CD4-positive, alpha-beta T cell treated with Interleukin-12 subunit alpha and Interleukin-12 subunit beta, for 1 hour (primary cell): ENCODE data around the gene PPP1R12C.
"Not testable (repeated sequence)": the region's sequence is repeated elsewhere in the genome, so short reads cannot be mapped to it uniquely, and the experiment has no call there.

Source experiments
- DNase-seq: peaks from one replicate; pipeline ENCODE4 v3.0.0-alpha.2; 2020

The PPP1R12C gene

DNA sequence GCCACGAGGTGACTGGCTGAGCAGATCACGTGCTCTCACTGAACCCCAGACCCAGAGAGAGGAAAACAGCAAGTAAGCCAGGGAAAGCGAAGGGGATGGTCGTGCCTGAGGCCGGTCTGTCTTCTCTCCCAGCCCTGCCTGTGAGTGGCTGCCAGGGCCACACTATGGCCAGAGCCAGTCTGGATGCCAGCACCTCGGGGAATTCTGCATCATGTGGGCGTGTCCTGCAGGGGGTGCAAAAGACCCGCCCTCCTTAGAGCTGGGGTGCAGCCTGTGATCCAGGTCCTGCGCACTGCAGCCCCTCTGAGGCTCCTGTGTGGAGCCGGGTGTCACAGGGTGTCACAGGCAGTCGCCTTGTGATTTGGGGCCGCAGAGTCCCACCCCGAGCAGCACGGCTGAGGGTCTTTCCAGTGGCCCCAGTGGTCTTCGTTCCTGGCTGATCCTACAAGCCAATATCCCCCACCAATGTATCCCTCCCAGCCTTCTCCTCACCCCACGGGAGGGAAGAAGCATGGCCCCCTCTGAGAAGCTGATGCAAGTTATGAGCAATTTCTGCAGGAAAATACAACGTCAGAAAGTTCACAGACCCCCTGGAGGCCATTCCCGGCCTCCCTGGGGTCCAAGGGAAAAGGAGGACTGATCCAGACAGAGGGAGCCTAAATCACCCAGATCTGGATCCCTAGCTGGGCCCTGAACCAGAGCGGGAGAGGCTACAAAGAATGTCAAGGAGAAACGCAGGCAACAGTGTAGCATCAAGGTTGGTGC is 7.7 kb downstream of the PPP1R12C start:
- no peak for DNase-seq

DNA sequence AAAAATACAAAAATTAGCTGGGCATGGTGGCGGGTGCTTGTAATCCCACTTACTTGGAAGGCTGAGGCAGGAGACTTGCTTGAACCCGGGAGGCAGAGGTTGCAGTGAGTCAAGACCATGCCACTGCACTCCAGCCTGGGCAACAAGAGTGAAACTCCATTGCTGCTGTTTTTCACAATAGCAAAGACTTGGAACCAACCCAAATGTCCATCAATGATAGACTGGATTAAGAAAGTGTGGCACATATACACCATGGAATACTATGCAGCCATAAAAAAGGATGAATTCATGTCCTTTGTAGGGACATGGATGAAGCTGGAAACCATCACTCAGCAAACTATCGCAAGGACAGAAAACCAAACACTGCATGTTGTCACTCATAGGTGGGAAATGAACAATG is 10.2 kb downstream of the PPP1R12C start:
- DNase-seq, result not testable (repeated sequence)

DNA sequence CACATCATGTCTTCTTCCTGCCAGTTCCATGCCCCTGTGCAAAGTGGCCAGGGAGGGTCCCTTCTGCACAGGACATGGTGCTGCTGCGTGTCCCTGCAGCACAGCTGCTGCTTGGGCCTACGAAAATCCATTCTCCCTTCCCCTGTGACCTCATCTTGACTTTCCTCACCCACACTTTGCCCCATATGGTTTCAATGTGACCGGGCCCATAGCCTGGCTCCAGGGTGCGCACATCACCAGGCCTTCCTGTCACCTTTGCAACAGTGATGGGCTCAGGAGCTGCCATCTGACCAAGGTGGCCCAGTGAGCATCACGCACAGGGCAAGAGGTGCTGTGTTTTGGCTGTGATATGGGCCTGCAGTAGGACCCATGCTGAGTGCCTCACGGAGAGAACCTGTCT is 10.8 kb downstream of the PPP1R12C start:
- no peak for DNase-seq

DNA sequence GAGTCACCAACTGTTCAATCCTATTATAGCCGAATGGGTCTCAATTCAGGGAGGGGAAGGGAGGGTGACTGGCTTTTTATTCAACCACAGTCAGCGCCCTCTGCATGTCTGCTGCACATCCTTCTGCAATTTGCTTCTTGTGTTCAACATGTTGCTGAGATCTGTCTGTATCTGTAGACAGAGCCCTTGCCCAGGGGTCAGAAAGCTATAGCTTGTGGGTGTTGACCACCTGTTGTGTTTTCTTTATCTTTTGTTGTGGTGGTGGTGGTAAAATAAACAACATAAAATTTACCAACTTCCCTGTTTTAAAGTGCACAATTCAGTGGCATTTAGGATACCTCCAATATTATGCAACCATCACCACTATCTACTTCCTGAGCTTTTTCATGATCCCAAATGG is 12.2 kb downstream of the PPP1R12C start:
- DNase-seq, result no peak

DNA sequence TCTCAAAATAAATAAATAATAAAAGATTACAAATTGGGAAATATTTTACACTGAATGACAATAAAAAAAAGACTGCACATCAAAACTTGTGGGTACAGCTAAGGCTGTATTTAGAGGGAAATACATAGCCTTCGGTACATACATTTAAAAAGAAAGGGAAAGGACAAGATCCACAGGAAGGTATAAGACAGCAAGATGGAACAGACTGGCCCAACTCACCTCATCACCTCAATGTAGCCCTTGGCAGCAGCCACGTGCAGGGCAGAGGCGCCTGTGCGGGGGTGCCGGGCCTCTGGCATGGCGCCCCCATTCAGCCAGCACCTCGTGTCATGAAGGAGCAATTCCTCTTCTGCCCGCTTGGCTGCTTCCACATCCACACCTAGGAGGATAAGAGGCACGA is 14.2 kb downstream of the PPP1R12C start:
- DNase-seq, result no peak

DNA sequence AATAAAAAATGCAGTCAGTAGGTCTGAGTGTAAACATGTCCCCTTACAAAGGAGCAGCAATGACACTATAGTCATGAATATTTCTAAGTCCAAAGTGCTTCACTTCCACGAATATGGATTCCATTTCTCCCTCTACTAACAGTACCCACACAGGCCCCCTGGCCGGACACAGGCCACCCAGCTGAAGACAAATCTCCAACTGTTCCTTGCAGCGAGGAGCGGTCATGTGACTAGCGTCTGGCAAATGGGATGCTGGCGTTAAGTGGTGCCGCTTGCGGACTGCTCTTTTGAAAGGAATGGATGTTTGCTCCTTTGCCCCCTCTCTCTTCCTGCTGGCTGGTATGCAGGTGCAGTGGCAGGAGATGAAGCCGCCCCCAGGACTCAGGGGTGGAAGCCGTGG is 16.2 kb downstream of the PPP1R12C start:
- DNase-seq, result no peak

DNA sequence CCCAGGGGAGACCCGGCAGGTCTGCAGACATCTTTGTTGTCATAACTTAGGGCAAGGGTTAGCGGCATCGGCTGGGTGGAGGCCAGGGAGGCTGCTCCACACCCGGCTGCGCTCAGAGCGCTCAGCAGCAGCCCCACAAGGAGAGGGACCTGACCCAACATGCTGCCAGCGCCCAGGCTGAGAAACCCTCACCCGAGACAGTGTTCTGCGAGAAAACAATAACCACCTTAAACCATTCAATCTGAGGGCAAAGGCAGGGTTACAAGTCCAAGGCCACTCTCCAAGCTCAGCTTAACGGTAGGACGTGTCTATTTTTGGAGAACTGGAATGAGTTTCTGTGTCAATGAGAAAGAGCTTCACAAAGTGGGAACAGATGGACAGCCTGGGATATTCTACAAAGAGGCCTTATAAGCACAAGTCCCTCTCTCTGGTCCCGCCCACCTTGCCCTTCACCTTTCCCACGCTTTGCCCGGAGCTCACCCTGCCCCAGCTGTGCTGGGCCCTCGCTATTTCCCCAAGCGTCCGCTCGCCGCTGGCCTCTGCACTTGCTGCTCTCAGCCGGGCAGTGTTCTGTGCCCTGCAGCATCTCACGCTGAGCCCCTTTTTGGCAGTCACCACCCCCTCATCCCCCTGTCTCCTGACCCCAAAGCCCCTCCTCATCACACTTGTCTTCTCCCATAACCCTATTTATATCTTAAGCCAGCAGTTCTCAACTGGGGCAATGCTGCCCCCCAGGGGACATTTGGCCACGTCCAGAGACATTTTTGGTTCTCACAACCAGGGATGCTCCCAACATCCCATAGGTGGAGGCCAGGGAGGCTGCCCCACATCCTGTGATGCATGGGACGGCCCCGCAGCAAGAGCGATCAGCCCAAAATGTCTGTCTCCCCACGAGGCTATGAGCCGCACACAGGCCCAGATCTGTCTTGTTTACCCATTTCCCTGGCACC is 17.6 kb downstream of the PPP1R12C start:
- no peak for DNase-seq

DNA sequence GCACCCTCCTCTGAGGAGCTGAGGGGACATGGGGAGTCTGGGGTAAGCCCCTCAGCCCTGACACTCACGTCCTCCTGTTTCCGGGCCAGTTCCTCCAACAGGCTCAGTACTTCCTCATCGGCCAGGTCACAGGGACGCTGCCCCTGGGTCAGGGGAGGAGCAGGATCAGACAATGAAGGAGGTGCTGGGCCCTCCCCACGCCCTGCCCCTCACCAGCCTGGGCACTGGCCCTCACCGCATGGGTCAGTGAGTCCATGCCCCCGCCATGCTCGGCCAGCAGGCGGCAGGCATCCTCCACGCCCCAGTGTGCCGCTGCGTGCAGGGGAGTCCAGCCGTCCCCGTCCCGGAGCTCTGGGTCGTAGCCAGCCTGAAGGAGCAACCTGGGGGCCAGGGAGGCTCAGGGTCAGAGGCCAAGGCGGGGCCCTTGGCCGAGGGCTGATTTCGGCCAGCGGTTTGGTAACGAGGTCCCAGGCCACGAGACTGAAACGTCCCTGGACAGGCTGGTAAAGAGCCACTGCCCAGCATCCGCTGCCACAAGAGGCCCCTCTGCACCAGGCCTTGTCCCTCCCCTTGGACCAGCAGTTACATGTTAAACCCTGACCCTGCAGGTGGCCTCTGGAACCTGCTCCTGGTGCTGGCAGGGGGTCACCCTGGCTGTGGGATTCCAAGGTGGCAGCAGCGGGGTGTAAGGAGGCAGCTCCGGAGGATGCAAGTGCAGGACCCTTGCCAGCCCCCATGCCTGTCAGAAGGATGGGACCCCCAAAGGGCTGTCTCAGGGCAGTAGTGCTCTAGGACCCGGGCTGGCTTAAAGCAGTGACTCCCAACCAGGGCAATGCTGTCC is 18.5 kb downstream of the PPP1R12C start:
- DNase-seq, result no peak

DNA sequence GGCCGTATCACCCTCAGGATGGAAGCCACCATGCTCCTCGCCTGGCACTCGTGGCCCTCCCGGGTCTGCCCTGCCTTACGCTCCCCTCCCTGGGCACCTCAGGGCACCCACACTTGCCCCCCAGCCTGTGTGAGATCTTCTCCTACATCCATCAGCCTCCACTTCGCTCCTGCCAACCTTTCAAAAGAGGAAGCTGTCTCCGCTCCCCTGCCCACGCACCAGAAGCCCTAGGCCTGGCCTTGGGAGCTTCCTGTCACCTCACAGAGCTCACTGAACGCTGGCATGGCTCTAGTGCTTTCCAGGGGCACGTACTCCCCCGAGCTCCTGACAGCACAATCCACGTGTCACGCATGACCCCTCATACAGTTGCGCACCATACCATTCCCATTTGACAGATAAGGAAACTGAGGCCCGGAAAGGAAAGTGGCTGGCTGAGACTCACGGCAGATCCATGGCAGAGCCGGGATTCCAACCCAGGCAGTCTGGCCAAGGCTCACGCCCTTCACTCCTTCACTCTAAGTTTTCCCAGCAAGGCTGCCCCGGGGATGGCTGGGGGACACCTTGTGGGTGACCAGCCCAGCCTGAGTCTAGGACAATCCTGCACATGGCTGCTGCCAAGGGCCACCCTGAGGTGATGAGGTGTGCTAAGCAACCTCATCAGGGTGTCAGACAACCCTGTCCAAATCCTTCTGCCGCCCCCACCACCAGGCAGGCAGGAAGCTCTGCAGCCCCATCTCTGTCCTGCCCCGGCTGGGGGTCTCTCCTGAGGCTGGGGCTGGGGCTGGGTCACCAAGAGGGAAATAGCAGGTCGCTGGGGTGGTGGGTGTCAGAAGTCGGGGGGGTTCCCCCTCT is 19.3 kb downstream of the PPP1R12C start:
- DNase-seq, result no peak

DNA sequence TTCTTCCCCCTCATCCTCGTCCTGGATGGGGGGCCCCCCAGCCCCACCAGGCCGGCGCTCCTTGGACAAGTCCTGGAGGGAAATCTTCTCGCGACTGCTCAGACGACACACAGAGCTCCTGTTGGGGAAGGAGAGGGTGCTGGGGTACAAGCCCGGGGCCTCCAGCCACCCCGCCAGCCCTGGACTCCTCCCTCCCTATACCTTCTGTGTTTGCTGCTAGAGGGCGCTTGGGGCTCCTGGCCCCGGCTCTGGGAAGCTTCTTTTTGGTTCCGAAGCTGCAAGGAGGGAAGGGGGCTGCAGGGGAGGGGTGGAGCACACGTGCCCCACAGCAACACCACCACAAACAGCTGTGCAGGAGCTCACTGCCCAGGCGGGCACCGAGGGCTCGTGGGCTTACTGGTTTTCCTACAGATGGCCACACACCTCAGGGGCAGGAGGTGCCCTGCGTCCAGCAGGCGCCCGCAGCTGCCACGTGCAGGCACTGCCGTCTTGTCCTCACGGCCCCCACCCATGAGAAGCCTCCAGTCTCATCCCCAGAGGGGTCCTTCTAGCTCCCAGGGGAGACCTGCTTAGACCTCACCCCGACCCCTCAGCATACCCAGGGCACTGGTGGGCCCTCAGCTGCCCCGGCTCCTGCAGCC is 21.3 kb downstream of the PPP1R12C start:
- DNase-seq, result no peak

DNA sequence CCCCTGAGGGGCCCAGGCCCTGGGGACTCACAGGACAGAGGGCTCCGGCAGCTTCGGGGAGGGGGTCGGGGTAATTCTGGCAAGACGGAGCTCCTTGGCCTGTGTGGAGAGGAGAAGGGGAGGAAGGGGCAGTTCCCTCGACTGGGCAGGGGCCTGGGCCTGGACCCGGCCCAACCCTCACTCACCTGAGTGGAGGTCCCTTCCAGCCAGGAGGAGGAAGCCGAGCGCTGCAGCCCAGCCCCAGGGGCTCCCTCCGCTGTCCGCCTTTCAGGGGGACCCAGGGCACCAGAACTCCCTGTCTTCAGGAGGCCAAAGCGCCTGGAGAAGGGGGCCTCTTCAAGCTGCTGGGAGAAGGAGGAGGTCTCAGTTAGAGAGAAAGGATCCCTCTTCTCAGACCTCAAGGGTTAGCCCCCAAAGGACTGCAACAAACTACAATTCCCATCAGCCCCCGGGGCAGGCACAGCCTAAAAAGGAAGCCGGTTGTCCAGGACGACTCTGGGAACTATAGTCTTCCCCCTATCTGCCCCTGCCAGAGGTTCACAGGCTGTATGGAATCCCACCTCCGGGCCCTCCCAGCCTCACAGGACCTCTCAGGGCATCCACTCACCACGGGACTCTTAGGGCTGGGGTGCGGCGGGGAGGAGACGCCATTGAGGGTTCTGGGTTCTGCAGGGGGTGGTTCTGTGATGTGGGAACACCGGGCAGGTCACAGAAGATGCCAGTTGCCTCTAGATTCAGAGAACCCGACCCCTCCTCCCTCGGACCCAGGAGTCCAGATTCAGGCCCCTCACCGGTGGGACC is 22.0 kb downstream of the PPP1R12C start:
- no peak for DNase-seq

DNA sequence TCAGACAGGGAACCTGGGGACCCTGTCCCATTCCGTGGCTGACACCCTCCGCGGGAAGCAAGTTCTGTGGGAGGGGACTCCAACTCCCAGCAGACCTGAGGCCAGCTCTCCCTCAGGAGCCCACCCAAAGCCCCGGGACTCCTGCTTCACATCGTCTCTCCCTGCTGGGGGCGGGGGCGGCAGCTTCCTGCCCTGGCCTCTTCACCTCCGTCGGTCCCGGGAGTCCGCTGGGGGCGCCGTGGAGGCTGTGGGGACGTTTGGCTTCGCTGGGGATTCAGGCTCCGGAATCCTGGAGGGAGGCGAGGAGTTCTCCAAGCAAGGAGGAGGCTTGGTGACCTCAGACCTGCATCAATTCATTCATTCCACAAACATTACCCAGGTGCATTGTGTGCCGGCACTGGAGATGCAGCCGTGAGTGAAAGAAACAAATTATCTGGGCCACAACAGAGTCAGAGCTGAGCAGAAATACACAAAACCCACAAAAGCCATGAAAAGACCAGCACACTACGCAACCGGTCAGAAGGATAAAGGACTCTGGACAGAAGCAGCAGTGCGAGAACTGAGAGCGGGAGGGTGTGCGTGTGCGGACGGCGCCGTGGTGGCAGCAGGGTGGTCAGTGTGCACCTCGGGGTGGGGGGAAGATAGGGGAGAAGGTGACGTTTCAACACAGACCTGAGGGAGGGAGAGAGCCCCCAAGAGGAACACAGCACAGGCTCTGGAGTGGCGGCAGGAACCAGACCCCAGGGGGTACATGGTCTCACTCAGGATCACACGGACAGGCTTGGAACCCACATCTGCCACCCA is 22.8 kb downstream of the PPP1R12C start:
- DNase-seq, result no peak

DNA sequence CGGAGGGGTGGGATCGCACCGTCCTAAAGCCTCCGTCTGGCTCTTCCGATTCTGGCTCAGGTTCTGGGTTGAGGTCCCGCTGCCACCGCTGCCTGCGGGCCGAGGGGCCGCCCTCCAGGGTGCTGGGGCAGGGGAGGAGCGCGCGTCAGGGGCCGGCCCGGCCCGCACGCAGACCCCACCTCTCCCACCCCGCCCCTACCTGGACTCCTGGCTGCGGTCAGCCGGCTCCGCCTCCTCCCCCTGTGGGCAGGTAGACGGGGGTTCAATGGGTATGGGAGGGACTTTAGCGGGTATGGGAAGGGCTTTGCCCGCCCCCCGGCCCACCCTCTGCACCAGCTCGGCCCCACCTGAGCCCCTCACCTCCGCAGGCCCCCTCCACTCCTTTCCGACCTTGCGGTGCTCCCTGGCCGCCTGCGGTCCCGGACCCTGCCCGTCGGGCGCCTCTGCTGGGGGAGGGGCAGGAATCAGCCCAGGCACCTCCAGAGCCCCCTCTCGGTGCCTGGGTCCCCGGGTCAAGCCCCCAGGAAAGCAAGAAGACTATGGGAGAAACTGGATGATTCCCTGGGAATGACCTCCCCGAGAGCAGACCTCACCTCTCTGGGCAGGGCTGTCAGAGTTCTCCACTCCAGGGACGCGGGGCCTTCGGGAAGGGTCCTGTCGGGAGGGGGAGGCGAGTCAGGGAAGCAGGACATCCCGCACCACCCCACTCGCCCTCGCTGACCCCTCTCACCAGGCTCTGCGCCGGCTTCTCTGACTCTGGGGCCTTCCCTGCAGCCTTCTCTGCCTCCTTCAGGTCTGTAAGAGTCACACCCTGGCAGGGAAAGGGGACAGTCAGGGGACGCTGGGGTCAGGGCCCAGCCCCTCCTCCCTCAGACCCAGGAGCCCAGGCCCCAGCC is 24.8 kb downstream of the PPP1R12C start:
- DNase-seq, result no peak

DNA sequence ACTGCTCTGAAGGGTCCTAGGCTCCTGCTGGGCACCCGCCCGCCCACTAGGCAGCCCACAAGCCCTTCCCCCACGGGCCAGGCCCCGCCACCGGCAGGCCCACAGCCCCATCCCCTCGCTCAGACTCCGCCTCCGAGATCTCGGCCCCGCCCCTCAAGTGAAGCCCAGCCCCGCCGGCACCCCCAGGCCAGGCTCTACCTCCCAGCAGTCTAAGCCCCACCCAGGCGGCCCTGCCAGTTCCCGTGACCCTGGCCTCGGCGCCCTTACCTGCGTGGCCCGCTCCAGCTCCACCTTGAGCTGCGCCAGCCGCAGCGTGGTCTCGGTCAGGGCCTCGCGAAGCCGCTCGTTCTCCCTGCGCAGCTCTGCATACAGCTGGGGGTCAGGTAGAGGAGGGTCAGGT is 25.5 kb downstream of the PPP1R12C start:
- no peak for DNase-seq

DNA sequence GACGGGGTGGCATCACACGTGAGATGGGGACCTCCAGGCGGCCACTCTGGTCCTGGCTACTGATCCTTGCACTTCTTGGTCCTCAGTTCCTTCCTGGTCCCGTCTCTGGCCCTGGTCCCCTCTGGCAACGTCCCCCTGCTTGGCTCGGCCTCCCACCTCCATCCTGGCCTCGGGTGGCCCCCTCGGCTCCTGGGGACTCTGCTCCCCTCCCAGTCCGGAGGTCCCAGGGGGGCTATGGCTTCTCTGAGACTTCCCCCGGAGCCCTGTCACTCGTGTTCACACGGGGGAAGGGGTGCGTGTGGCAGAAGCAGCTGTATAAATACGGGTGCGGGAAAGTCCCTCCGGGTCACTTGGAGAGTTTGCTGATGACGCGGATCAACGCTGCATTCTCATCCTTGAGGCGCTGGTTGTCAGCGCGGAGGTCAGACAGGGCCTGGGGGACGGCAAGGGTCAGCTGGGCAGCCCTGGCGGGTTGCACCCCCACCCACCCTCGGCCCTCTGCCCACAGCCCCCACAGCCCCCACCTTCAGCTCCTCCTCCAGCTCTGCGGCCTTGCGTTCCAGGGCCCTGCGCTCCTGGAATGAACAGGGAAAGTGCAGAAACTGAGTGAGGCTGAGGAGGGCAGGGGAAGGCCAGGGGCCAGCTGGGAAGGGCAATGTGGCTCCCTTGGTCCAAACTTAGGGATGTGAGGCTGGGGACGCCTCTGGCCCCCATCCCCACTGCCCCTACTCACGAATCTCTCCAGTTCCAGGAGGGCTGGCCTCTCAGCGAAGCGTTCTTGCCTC is 26.1 kb downstream of the PPP1R12C start:
- DNase-seq, result no peak

DNA sequence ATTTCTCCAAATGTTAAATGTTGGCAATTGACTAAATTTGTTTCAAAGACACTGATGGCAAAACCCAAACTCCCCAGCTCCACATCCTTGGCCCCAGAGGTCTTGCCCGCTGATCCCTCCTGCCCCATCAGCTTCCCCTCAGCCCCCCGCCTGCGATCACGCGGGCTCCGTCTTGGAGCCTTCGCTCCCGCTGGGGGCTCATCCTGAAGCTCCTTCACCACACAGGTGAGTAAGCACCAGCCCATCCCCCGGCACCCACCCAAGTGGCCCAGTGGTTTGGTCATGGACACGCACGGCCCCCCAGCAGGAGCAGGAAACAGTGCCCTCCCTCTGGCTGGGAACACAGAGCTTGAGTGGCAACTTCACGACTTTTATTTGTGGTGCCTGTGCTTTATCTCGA is 26.9 kb downstream of the PPP1R12C start:
- DNase-seq, result no peak

DNA sequence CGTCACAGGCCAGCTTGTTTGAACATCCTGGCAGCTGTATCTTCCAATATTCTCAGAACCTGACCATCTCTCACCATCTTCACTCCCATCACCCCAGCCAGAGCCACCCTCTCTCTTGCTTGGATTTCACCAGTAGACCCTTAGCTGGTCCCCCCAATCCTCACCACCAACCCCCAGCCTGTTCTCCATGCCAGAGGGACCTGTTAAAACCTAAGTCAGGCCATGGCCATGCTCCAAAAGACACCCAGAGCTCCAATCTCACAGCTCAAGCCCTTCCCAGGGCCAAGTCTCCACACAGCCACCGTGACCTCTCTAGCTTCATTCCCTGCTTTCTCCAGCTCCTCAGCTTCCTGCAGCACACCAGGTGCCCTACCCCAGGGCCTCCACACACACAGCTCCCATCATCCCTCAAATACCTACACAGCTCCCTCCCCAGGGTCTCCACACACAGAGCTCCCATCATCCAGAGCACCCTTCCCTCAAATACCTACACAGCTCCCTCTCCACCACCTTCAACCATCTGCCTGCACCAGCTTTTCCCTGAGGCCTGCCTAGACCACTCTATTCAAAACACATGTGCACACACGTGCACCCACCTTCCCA is 28.0 kb downstream of the PPP1R12C start:
- no peak for DNase-seq
